ENCODE measurements around the gene PTGES3. TPM values are rescaled to one million over a fixed set of nuclear protein-coding genes. Genes with fewer than 3 reads are reported as not detected.
A peak's percentile ranks its signal among the peaks of the same experiment; 100 is the strongest.

The PTGES3 gene
- total RNA-seq, 3 donors from 2014 or later (not counting 1 experiment from before 2014, with no cell fraction given): 79.2 to 93.8 (median 93.4) TPM

- Mint-ChIP-seq H3K4me3 (peak overlapping the region; percentile 99), H3K9me3 (no peaks in the 10 kb centered on the region), H3K27me3 (ENCODE audit: low read depth in 2 of 2) (no peaks in the 10 kb centered on the region), H3K27ac (peak overlapping the region; percentile 91 to 93), H3K4me1 (peaks cover 47 to 69% of the 10 kb centered on the region in 2 donors), H3K36me3 (no peaks in the 10 kb centered on the region)
- no peaks in the 10 kb centered on the region for H3K27me3 ChIP-seq (ENCODE audit: control insufficient read depth, insufficient read depth, low read length)
- intact Hi-C loops (cut with micrococcal nuclease): no loop called here
- TF ChIP-seq, protein P1, sequence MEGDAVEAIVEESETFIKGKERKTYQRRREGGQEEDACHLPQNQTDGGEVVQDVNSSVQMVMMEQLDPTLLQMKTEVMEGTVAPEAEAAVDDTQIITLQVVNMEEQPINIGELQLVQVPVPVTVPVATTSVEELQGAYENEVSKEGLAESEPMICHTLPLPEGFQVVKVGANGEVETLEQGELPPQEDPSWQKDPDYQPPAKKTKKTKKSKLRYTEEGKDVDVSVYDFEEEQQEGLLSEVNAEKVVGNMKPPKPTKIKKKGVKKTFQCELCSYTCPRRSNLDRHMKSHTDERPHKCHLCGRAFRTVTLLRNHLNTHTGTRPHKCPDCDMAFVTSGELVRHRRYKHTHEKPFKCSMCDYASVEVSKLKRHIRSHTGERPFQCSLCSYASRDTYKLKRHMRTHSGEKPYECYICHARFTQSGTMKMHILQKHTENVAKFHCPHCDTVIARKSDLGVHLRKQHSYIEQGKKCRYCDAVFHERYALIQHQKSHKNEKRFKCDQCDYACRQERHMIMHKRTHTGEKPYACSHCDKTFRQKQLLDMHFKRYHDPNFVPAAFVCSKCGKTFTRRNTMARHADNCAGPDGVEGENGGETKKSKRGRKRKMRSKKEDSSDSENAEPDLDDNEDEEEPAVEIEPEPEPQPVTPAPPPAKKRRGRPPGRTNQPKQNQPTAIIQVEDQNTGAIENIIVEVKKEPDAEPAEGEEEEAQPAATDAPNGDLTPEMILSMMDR (IDR thresholded peaks at IDR 0.05): no peak
- ATAC-seq: no peak
- 5% methylated on average over 27 of the region's 27 CpGs for WGBS (ENCODE audit: insufficient coverage)
- H3K4me3 ChIP-seq (ENCODE audit: low read length): peak overlapping the region; percentile 74
- DNase-seq: peak in 1 of 2 donors; percentile 47
- H3K9me3 ChIP-seq (ENCODE audit: control insufficient read depth, insufficient read depth, low read length): no peaks in the 10 kb centered on the region
- peak overlapping the region; percentile 74 for H3K27ac ChIP-seq (ENCODE audit: low read length)
- H3K4me1 ChIP-seq (ENCODE audit: control insufficient read depth, insufficient read depth, low read length): peaks cover 64% of the 10 kb centered on the region
- peaks cover 22% of the 10 kb centered on the region for H3K36me3 ChIP-seq (ENCODE audit: control insufficient read depth, insufficient read depth, low read length)
Measured at GRCh38 chr12:56634242-56634836, 53.7 kb downstream of the PTGES3 start.

- peaks cover 15% of the 10 kb centered on the region for H3K36me3 ChIP-seq (ENCODE audit: control insufficient read depth, insufficient read depth, low read length)
- DNase-seq (peak in 1 of 2 donors; percentile 38), ATAC-seq (no peak)
- H3K9me3 ChIP-seq (ENCODE audit: control insufficient read depth, insufficient read depth, low read length): no peaks in the 10 kb centered on the region
- no peak overlapping the region for H3K27ac ChIP-seq (ENCODE audit: low read length)
- Mint-ChIP-seq H3K27ac (peak overlapping the region; percentile 91 to 93), H3K4me3 (peak overlapping the region; percentile 99), H3K9me3 (no peaks in the 10 kb centered on the region), H3K4me1 (peaks cover 49 to 71% of the 10 kb centered on the region in 2 donors), H3K27me3 (ENCODE audit: low read depth in 2 of 2) (no peaks in the 10 kb centered on the region), H3K36me3 (no peaks in the 10 kb centered on the region)
- H3K27me3 ChIP-seq (ENCODE audit: control insufficient read depth, insufficient read depth, low read length): no peaks in the 10 kb centered on the region
- TF ChIP-seq, protein P1 (IDR thresholded peaks at IDR 0.05): no peak
- H3K4me1 ChIP-seq (ENCODE audit: control insufficient read depth, insufficient read depth, low read length): peaks cover 64% of the 10 kb centered on the region
- peak overlapping the region; percentile 74 for H3K4me3 ChIP-seq (ENCODE audit: low read length)
- WGBS (ENCODE audit: insufficient coverage): 73% methylated on average over 12 of the region's 12 CpGs
- intact Hi-C loops (cut with micrococcal nuclease): no loop called here
Measured at GRCh38 chr12:56633468-56634241, 54.4 kb downstream of the PTGES3 start.

DNA sequence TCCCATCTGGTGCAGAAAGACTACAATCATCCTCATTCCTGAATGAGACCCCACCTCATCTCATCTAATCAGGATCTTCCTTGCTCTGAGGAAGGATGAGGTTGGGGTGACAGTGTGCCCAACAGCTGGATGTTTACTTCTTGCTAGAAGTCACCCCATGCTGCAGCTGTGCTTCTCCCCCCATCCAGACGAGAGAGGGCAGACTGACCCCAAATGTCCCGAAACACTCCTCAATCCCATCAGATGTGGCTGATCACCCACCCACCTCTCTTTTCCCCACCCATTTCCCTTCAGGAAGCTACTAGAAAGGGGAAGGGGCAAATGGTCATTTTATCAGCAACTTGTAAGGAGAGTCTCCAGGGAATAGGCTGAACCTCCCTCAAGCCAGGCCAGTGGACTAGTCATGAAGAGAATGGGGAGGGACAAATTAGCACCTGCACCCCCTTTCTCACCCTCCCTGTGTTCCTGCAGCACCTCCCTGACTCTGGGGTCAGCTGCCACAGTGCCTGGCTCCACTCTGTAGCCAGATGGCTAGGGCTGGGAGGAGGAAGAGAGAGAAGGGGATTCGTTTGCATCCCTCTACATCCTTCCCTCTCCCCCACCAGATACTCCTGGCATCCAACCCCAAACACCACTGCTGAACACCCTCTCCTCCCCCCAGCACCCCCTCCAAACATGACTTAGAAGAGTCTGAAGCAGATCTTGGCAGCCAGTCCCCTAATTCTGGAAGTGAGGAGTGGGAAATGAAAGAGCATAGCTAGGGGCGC, 55.2 kb downstream of the PTGES3 start:
- no peaks in the 10 kb centered on the region for H3K36me3 Mint-ChIP-seq
- 71% methylated on average over 3 of the region's 4 CpGs for WGBS (ENCODE audit: insufficient coverage)
- H3K27ac ChIP-seq (ENCODE audit: low read length): peak overlapping the region; percentile 61
- peaks cover 57 to 78% of the 10 kb centered on the region in 2 donors for H3K4me1 Mint-ChIP-seq
- no peaks in the 10 kb centered on the region for H3K9me3 Mint-ChIP-seq
- H3K27me3 ChIP-seq (ENCODE audit: control insufficient read depth, insufficient read depth, low read length): no peaks in the 10 kb centered on the region
- DNase-seq (peak in 1 of 2 donors; percentile 22), ATAC-seq (no peak)
- peaks cover 8% of the 10 kb centered on the region for H3K36me3 ChIP-seq (ENCODE audit: control insufficient read depth, insufficient read depth, low read length)
- H3K4me3 Mint-ChIP-seq: peak overlapping the region; percentile 99
- peak overlapping the region; percentile 85 to 93 for H3K27ac Mint-ChIP-seq
- H3K4me1 ChIP-seq (ENCODE audit: control insufficient read depth, insufficient read depth, low read length): peaks cover 71% of the 10 kb centered on the region
- H3K27me3 Mint-ChIP-seq (ENCODE audit: low read depth in 2 of 2): no peaks in the 10 kb centered on the region
- intact Hi-C loops (cut with micrococcal nuclease): no loop called here
- H3K4me3 ChIP-seq (ENCODE audit: low read length): no peak overlapping the region
- H3K9me3 ChIP-seq (ENCODE audit: control insufficient read depth, insufficient read depth, low read length): no peaks in the 10 kb centered on the region
- TF ChIP-seq, protein P1 (IDR thresholded peaks at IDR 0.05): no peak

All from natural killer cell (primary cell).